IMR-90 (cell line): ENCODE measurements around the gene SERPINA5. TPM values are rescaled to one million over a fixed set of nuclear protein-coding genes. Genes with fewer than 3 reads are reported as not detected.

Experiments used
- ATAC-seq: fragments of 200-7000 bp; cut with Tn5 transposase; 2 replicates; pipeline ENCODE4 v1.9.1; 2020; ENCODE audit warnings: low read depth, mild to moderate bottlenecking, moderate library complexity
- BruUV-seq: library from RNA; stranded (reverse); fragments of 400-500 nt; replicated peaks from 2 replicates; lab custom pipeline; 2021; lab: Mats Ljungman, UMichigan
- CTCF ChIA-PET: fragments of 300-600 bp; formaldehyde crosslinking; extraction: SDS; loops from one replicate; lab custom pipeline; 2021; ENCODE audit warnings: antibody characterized with exemption; lab: Yijun Ruan, JAX
- POLR2A ChIA-PET: fragments of 300-600 bp; sonication (Branson Sonifier 250); formaldehyde crosslinking; loops from one replicate; lab custom pipeline; 2022; ENCODE audit warnings: antibody characterized with exemption; ENCODE audit not compliant: unreplicated experiment; lab: Charles Lee
- DNase-seq: peaks from one replicate; pipeline ENCODE4 v3.0.0; 2013
- H2AFZ ChIP-seq: replicated peaks from 2 replicates; pipeline ENCODE3; 2013; ENCODE audit warnings: low read length, mild to moderate bottlenecking; ENCODE audit not compliant: poor library complexity
- H2AK5ac ChIP-seq: 2 replicates; pipeline ENCODE4 v1.6.1; 2013; ENCODE audit warnings: low read depth, low read length, inconsistent platforms
- H2AK9ac ChIP-seq: replicated peaks from 2 replicates; pipeline ENCODE3; 2013; ENCODE audit warnings: mild to moderate bottlenecking, low read depth, low read length, moderate library complexity; ENCODE audit not compliant: poor library complexity
- H2BK120ac ChIP-seq: 2 replicates; pipeline ENCODE4 v1.6.1; 2013; ENCODE audit warnings: low read depth, low read length, inconsistent platforms
- H2BK15ac ChIP-seq: 3 replicates; pipeline ENCODE4 v1.6.1; 2013; ENCODE audit warnings: low read depth, low read length, inconsistent platforms
- H2BK20ac ChIP-seq: 2 replicates; pipeline ENCODE4 v1.6.1; 2013; ENCODE audit warnings: low read depth, mild to moderate bottlenecking, inconsistent platforms, low read length, moderate library complexity
- H2BK5ac ChIP-seq: 2 replicates; pipeline ENCODE4 v1.6.1; 2013; ENCODE audit warnings: mild to moderate bottlenecking, low read depth, low read length, inconsistent platforms; ENCODE audit not compliant: poor library complexity, severe bottlenecking
- H3K14ac ChIP-seq: replicated peaks from 2 replicates; pipeline ENCODE4 v1.6.1; 2013; ENCODE audit warnings: low read depth, low read length, inconsistent platforms
- H3K18ac ChIP-seq: 2 replicates; pipeline ENCODE4 v1.6.1; 2013; ENCODE audit warnings: low read depth, low read length, control low read depth
- H3K23ac ChIP-seq: 2 replicates; pipeline ENCODE4 v1.6.1; 2013; ENCODE audit warnings: low read depth, low read length, inconsistent platforms
- H3K27ac ChIP-seq: 2 replicates; pipeline ENCODE4 v1.5.1; 2013; ENCODE audit warnings: mild to moderate bottlenecking, control low read depth, low read length; ENCODE audit not compliant: insufficient read depth
- H3K27me3 ChIP-seq: 2 replicates; pipeline ENCODE4 v1.6.1; 2013; ENCODE audit warnings: low read length; ENCODE audit not compliant: control insufficient read depth, insufficient read depth
- H3K36me3 ChIP-seq: 2 replicates; pipeline ENCODE4 v1.6.1; 2013; ENCODE audit warnings: low read length, mixed read lengths; ENCODE audit not compliant: control insufficient read depth, insufficient read depth
- H3K4ac ChIP-seq: 2 replicates; pipeline ENCODE4 v1.6.1; 2013; ENCODE audit warnings: low read depth, low read length, inconsistent platforms
- H3K4me1 ChIP-seq: 2 replicates; pipeline ENCODE4 v1.6.1; 2013; ENCODE audit warnings: low read length, mixed read lengths; ENCODE audit not compliant: control insufficient read depth, insufficient read depth
- H3K4me2 ChIP-seq: 2 replicates; pipeline ENCODE4 v1.6.1; 2013; ENCODE audit warnings: low read depth, mild to moderate bottlenecking, control low read depth, low read length, moderate library complexity
- H3K4me3 ChIP-seq: 2 replicates; pipeline ENCODE4 v1.5.1; 2013; ENCODE audit warnings: low read depth, mild to moderate bottlenecking, control low read depth, low read length, moderate library complexity; ENCODE audit not compliant: insufficient read depth
- H3K56ac ChIP-seq: 2 replicates; pipeline ENCODE4 v1.6.1; 2013; ENCODE audit warnings: low read length, inconsistent platforms; ENCODE audit not compliant: insufficient read depth; ENCODE audit errors: extremely low read depth
- H3K79me1 ChIP-seq, 2 experiments: 2 replicates each; pipeline ENCODE4 v1.6.1; 2013; ENCODE audit warnings: low read length in 2 of 2, inconsistent platforms in 1 of 2, low read depth in 1 of 2
- H3K9ac ChIP-seq: 2 replicates; pipeline ENCODE4 v1.6.1; 2013; ENCODE audit warnings: low read depth, low read length, control low read depth
- H3K9me1 ChIP-seq: 2 replicates; pipeline ENCODE4 v1.6.1; 2013; ENCODE audit warnings: low read length, inconsistent platforms; ENCODE audit not compliant: insufficient read depth
- H3K9me3 ChIP-seq: 2 replicates; pipeline ENCODE4 v1.6.1; 2013; ENCODE audit warnings: low read length; ENCODE audit not compliant: control insufficient read depth, insufficient read depth
- H4K20me1 ChIP-seq: 2 replicates; pipeline ENCODE4 v1.6.1; 2013; ENCODE audit warnings: low read length, inconsistent platforms; ENCODE audit not compliant: insufficient read depth
- H4K5ac ChIP-seq: 2 replicates; pipeline ENCODE4 v1.6.1; 2013; ENCODE audit warnings: mild to moderate bottlenecking, low read depth, low read length, control low read depth
- H4K8ac ChIP-seq, 2 experiments: 2 replicates each; pipeline ENCODE4 v1.6.1; 2013; ENCODE audit warnings: low read depth in 2 of 2, low read length in 2 of 2, control low read depth in 1 of 2, inconsistent platforms in 1 of 2
- H4K91ac ChIP-seq: 2 replicates; pipeline ENCODE4 v1.6.1; 2013; ENCODE audit warnings: low read depth, low read length, inconsistent platforms; ENCODE audit not compliant: insufficient read depth
- BHLHE40 ChIP-seq: fragments of 150-350 bp; IDR thresholded peaks from 2 replicates; pipeline ENCODE4 v1.6.1; 2016; ENCODE audit warnings: mild to moderate bottlenecking, low read depth, low read length
- CEBPB ChIP-seq: IDR thresholded peaks from 2 replicates; pipeline ENCODE4 v1.6.1; 2012; ENCODE audit warnings: low read depth, low read length, improper control_type of control experiment
- CTCF ChIP-seq: conservative IDR thresholded peaks from 2 replicates; pipeline ENCODE4 v1.5.1; 2012; ENCODE audit warnings: mild to moderate bottlenecking, low read depth, low read length, improper control_type of control experiment
- ELK1 ChIP-seq: fragments of 150-350 bp; IDR thresholded peaks from 2 replicates; pipeline ENCODE4 v1.6.1; 2016; ENCODE audit warnings: low read depth, mild to moderate bottlenecking, low read length, moderate library complexity, borderline replicate concordance
- MAFK ChIP-seq: IDR thresholded peaks from 2 replicates; pipeline ENCODE4 v1.6.1; 2012; ENCODE audit warnings: low read depth, low read length, improper control_type of control experiment
- MAZ ChIP-seq: IDR thresholded peaks from 2 replicates; pipeline ENCODE4 v1.6.1; 2012; ENCODE audit warnings: low read depth, mild to moderate bottlenecking, low read length, improper control_type of control experiment, moderate library complexity, borderline replicate concordance
- NFE2L2 ChIP-seq: fragments of 150-350 bp; IDR thresholded peaks from 2 replicates; pipeline ENCODE4 v1.6.1; 2016; ENCODE audit warnings: low read depth, mild to moderate bottlenecking, low read length
- USF2 ChIP-seq: fragments of 150-350 bp; IDR thresholded peaks from 2 replicates; pipeline ENCODE4 v1.6.1; 2017; ENCODE audit warnings: mild to moderate bottlenecking, antibody characterized with exemption, low read length, low read depth
- WGBS, 2 experiments: methylation state at CpG; one replicate each; pipeline versions ENCODE4 v1.1.5 to v1.1.7; 2013; ENCODE audit warnings: missing lambda C conversion rate in 2 of 2; ENCODE audit not compliant: insufficient read length in 1 of 2; ENCODE audit errors: extremely low coverage in 2 of 2; 5-methylcytosine and 5-hydroxymethylcytosine counted together
- dilution Hi-C: fragments of 300-500 bp; cut with HindIII; formaldehyde crosslinking; loops from one replicate; pipeline ENCODE4 v1.14.3; 2018; ENCODE audit warnings: low sequenced_read_pairs; ENCODE audit not compliant: unreplicated experiment
- in situ Hi-C: fragments of 300-500 bp; cut with MboI; formaldehyde crosslinking; loops from 3 replicates; pipeline ENCODE4 v1.14.3; 2019; ENCODE audit warnings: low sequenced_read_pairs, inconsistent platforms, mixed read lengths
- intact Hi-C: fragments of 100-400 bp; cut with micrococcal nuclease; formaldehyde crosslinking; loops from 2 replicates; pipeline ENCODE4 v1.10.0; 2022
- polyA plus RNA-seq, 3 experiments: library from polyadenylated mRNA; depleted of rRNA; stranded (reverse); fragments of >200 nt; gene quantifications; 2 replicates each; pipeline ENCODE4 v1.2.3, GENCODE V29; 2012; ENCODE audit warnings: low replicate concordance in 1 of 3
- total RNA-seq: library from RNA; depleted of rRNA; stranded (reverse); fragments of >200 nt; gene quantifications from 2 replicates; pipeline ENCODE4 v1.2.3, GENCODE V29; 2012

SERPINA5 gene
- total and polyA plus RNA-seq, 2 of the 4 experiments (the other 2 are of a cell fraction) = not detected

GRCh38 chr14:94636744-94637412 lies 55.7 kb downstream of the SERPINA5 start:
- Histone ChIP-seq H3K9ac (no peak overlapping the region), H2BK20ac (no peak overlapping the region), H3K23ac (no peak overlapping the region), H3K36me3 (no peaks in the 10 kb centered on the region), H3K4me3 (no peak overlapping the region), H3K27ac (no peak overlapping the region), H3K18ac (no peak overlapping the region), H2BK15ac (no peak overlapping the region), H3K4me2 (no peak overlapping the region), H3K4ac (no peak overlapping the region), H3K79me1 (no peaks in the 10 kb centered on the region), H4K8ac (no peak overlapping the region), H3K4me1 (no peaks in the 10 kb centered on the region), H2AK5ac (no peak overlapping the region), H4K5ac (no peak overlapping the region), H2AFZ (no peak overlapping the region), H2AK9ac (no peak overlapping the region), H3K14ac (no peak overlapping the region), H3K56ac (no peak overlapping the region), H4K91ac (no peak overlapping the region), H3K27me3 (peaks cover 5% of the 10 kb centered on the region; the same call in 1 of the 2 replicates), H2BK5ac (no peak overlapping the region), H2BK120ac (no peak overlapping the region), H3K9me1 (no peaks in the 10 kb centered on the region), H4K20me1 (no peaks in the 10 kb centered on the region), H3K9me3 (no peaks in the 10 kb centered on the region; the same call in 1 of the 2 replicates)
- intact Hi-C loops (loop anchor here (1.0 kb wide), 1 partner anchor 44 kb away; no protein-coding TSS in a partner anchor), in situ Hi-C loops (no loop called here), dilution Hi-C loops (no loop called here)
- CTCF ChIA-PET = no interaction called here
- no TSS peak for BruUV-seq
- POLR2A ChIA-PET = no interaction called here
- no peak for TF ChIP-seq CEBPB
- no peak for TF ChIP-seq BHLHE40
- TF ChIP-seq NFE2L2 = no peak
- no peak for TF ChIP-seq MAZ
- no peak for TF ChIP-seq MAFK
- 0 out of 2 replicates have a peak, but pooled peaks have one; percentile 13 for TF ChIP-seq CTCF
- TF ChIP-seq ELK1 = no peak
- no peak for TF ChIP-seq USF2
- ATAC-seq (no peak), DNase-seq (no peak)
- WGBS, 2 experiments = no CpG with 5 or more reads among the region's 2 CpGs
